Suprapubic skin (tissue), 4 donors: ENCODE results near the gene SLC16A12. TPM values are rescaled to one million over a fixed set of nuclear protein-coding genes. Genes with fewer than 3 reads are reported as not detected.

Experiments used
- DNase-seq, 2 donors: peaks; one replicate each; pipeline ENCODE4 v3.0.0-alpha.2; 2019; ENCODE audit warnings: low spot score in 2 of 2
- H3K27ac ChIP-seq: fragments of 200-600 bp; sonication (generic); one replicate; pipeline ENCODE4 v1.5.1; 2019
- H3K27me3 ChIP-seq: fragments of 200-600 bp; sonication (generic); one replicate; pipeline ENCODE4 v1.5.1; 2019
- H3K36me3 ChIP-seq: fragments of 200-600 bp; sonication (generic); one replicate; pipeline ENCODE4 v1.5.1; 2019
- H3K4me1 ChIP-seq: fragments of 200-600 bp; sonication (generic); one replicate; pipeline ENCODE4 v1.5.1; 2019
- H3K4me3 ChIP-seq: fragments of 200-600 bp; sonication (generic); one replicate; pipeline ENCODE4 v1.5.1; 2019; ENCODE audit warnings: mild to moderate bottlenecking
- H3K9me3 ChIP-seq: fragments of 200-600 bp; sonication (generic); one replicate; pipeline ENCODE4 v1.5.1; 2019
- EP300 ChIP-seq: sonication (generic); formaldehyde crosslinking; IDR thresholded peaks from one replicate; pipeline ENCODE4 v1.6.1; 2017; ENCODE audit warnings: antibody characterized with exemption
- POLR2A ChIP-seq, 2 donors: fragments of 450-650 bp; IDR thresholded peaks; one replicate each; pipeline ENCODE4 v1.6.1; 2017; ENCODE audit warnings: antibody characterized with exemption in 2 of 2, mild to moderate bottlenecking in 2 of 2, moderate library complexity in 2 of 2
- POLR2AphosphoS5 ChIP-seq, 3 donors: sonication (generic); formaldehyde crosslinking; IDR thresholded peaks; one replicate each; pipeline ENCODE4 v1.6.1; 2017; ENCODE audit warnings: antibody characterized with exemption in 3 of 3
- WGBS: methylation state at CpG from one replicate; pipeline ENCODE4 v1.1.5; 2018; 5-methylcytosine and 5-hydroxymethylcytosine counted together
- total RNA-seq, 4 donors: library from RNA; depleted of rRNA; stranded (reverse); fragments of >200 nt; gene quantifications; one replicate each; pipeline ENCODE4 v1.1.0, GENCODE V29; 2016
- TF ChIP-seq, protein P1 (sequence below), 2 donors: fragments of 200-600 bp in 1 of 2; fragments of 450-650 bp in 1 of 2; sonication (generic) in 1 of 2; IDR thresholded peaks; one replicate each; pipeline ENCODE4 v1.5.1; 2016 to 2019; ENCODE audit warnings: antibody characterized with exemption in 2 of 2, mild to moderate bottlenecking in 1 of 2, moderate library complexity in 1 of 2

The SLC16A12 gene
- total RNA-seq, 4 donors from 2014 or later = 0.60 to 1.4 (median 1.0) TPM

- no peaks in the 10 kb centered on the region for H3K9me3 ChIP-seq
- no peak overlapping the region for H3K4me3 ChIP-seq
- no peaks in the 10 kb centered on the region for H3K36me3 ChIP-seq
- TF ChIP-seq POLR2A (IDR thresholded peaks at IDR 0.05) = no peak
- no peak for TF ChIP-seq EP300
- TF ChIP-seq, protein P1, sequence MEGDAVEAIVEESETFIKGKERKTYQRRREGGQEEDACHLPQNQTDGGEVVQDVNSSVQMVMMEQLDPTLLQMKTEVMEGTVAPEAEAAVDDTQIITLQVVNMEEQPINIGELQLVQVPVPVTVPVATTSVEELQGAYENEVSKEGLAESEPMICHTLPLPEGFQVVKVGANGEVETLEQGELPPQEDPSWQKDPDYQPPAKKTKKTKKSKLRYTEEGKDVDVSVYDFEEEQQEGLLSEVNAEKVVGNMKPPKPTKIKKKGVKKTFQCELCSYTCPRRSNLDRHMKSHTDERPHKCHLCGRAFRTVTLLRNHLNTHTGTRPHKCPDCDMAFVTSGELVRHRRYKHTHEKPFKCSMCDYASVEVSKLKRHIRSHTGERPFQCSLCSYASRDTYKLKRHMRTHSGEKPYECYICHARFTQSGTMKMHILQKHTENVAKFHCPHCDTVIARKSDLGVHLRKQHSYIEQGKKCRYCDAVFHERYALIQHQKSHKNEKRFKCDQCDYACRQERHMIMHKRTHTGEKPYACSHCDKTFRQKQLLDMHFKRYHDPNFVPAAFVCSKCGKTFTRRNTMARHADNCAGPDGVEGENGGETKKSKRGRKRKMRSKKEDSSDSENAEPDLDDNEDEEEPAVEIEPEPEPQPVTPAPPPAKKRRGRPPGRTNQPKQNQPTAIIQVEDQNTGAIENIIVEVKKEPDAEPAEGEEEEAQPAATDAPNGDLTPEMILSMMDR (IDR thresholded peaks at IDR 0.05) = no peak
- no peak for TF ChIP-seq POLR2AphosphoS5 (IDR thresholded peaks at IDR 0.05)
- H3K27ac ChIP-seq = no peak overlapping the region
- no peak for DNase-seq
- H3K27me3 ChIP-seq = no peaks in the 10 kb centered on the region
- peaks cover 12% of the 10 kb centered on the region for H3K4me1 ChIP-seq
Observed at GRCh38 chr10:89469517-89469916, 65.9 kb downstream of the SLC16A12 start.

DNA sequence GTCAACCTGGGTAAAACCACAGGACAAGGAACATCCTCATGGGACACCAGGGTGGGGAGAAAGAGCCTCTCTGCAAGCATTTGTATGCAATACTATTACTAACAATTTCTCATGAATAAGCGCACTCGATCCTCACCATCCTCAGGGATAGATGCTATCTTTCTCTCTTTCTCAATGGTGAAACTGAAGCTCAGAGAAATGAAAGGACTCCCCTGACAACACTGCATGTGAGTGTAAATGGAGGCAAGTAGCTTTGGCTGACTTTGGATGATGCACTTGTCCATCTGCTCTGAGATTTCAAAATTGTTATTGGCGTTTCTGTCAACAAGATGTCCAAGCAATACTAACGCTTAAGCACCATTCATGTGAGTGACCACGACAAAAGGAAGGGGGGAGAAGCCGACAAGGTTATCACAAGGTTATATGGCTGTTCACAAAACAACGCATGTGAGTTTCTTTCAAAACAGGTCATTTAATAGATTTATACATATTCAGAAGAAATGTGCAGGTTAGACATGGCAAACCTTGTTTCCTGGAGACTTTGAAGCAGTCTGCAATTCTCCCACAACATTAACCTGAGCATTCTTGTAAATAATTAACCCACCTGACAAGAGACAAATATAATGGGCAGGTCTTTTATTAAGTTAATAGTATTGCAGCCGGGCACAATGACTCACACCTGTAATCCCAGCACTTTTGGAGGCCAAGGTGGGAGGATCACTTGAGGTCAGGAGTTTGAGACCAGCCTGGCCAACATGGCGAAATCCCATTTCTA, 67.0 kb downstream of the SLC16A12 start:
- no peak overlapping the region for H3K27ac ChIP-seq
- TF ChIP-seq POLR2AphosphoS5 (IDR thresholded peaks at IDR 0.05) = no peak
- no peak for TF ChIP-seq POLR2A (IDR thresholded peaks at IDR 0.05)
- TF ChIP-seq, protein P1 (IDR thresholded peaks at IDR 0.05) = no peak
- no peak for TF ChIP-seq EP300
- H3K9me3 ChIP-seq = no peaks in the 10 kb centered on the region
- no peaks in the 10 kb centered on the region for H3K27me3 ChIP-seq
- 90% methylated on average over 9 of the region's 9 CpGs for WGBS
- H3K4me1 ChIP-seq = peaks cover 12% of the 10 kb centered on the region
- DNase-seq = no peak
- H3K4me3 ChIP-seq = no peak overlapping the region
- H3K36me3 ChIP-seq = no peaks in the 10 kb centered on the region

DNA sequence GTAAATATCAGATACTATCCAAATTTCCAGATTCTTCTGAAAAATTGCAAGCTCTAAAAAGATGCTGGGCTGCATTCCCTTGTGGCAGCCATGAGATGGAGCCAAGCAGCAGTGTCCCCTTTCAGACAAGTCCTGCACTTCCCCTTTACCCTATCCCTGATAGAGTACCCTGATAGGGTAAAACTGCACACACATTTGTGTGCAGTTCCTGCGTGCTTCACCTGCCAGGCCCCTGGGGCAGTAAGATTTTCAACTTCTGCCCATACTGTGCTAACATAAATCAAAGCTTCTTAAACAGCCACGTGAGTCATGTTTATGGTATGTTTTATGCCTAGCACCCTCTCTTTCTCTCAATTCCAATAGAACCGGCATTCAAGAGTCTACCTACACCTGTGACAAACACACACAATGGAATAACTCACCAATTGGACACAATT, 68.8 kb downstream of the SLC16A12 start:
- no peak for DNase-seq
- WGBS = 31% methylated on average over 3 of the region's 3 CpGs
- H3K9me3 ChIP-seq = no peaks in the 10 kb centered on the region
- TF ChIP-seq, protein P1 (IDR thresholded peaks at IDR 0.05) = no peak
- TF ChIP-seq POLR2A (IDR thresholded peaks at IDR 0.05) (no peak), EP300 (no peak), POLR2AphosphoS5 (IDR thresholded peaks at IDR 0.05) (no peak)
- H3K36me3 ChIP-seq = no peaks in the 10 kb centered on the region
- no peaks in the 10 kb centered on the region for H3K27me3 ChIP-seq
- no peak overlapping the region for H3K27ac ChIP-seq
- H3K4me3 ChIP-seq = no peak overlapping the region
- peaks cover 12% of the 10 kb centered on the region for H3K4me1 ChIP-seq

GRCh38 chr10:89465196-89465595, 70.2 kb downstream of the SLC16A12 start:
- DNase-seq = no peak
- Histone ChIP-seq H3K4me1 (peaks cover 7% of the 10 kb centered on the region), H3K36me3 (no peaks in the 10 kb centered on the region), H3K27me3 (no peaks in the 10 kb centered on the region), H3K27ac (no peak overlapping the region), H3K9me3 (no peaks in the 10 kb centered on the region), H3K4me3 (no peak overlapping the region)
- no peak for TF ChIP-seq POLR2AphosphoS5 (IDR thresholded peaks at IDR 0.05)
- TF ChIP-seq EP300 = no peak
- TF ChIP-seq POLR2A (IDR thresholded peaks at IDR 0.05) = no peak
- TF ChIP-seq, protein P1 (IDR thresholded peaks at IDR 0.05) = no peak
- WGBS = 64% methylated on average over 2 of the region's 2 CpGs

DNA sequence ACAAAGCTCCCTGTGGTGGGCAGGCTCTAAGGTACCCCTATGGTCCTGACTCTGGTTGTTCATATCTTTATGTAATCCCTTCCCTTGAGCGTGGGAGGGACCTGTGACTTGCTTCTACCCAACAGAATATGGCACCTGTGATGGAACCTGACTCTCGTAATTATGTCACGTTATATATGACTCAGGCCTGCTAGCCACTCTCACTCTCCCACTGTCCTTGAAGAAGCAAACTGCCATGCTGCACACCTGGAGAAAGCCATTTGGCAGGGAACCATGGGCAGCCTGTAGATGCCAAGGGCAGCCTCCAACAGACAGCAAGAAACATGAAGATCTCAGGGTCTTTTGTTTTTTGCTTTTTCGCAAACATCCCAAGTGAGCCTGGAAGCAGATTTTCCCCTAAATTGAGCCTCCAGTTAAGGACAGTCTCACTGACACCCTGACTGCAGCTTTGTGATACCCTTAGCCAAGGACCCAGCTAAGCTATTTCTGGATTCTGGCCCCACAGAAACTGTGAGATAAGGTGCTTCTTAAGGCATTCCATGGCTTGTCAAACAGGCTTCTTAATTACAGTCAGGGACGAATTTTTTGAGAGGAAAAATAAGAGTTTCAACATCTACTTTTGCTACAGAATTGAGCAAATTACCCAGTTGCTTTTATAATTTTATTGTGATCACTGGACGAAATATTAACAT, 71.4 kb downstream of the SLC16A12 start:
- WGBS = 91% methylated on average over 6 of the region's 6 CpGs
- Histone ChIP-seq H3K4me1 (peaks cover 7% of the 10 kb centered on the region), H3K4me3 (no peak overlapping the region), H3K9me3 (no peaks in the 10 kb centered on the region), H3K27me3 (no peaks in the 10 kb centered on the region), H3K27ac (no peak overlapping the region), H3K36me3 (no peaks in the 10 kb centered on the region)
- TF ChIP-seq, protein P1 (IDR thresholded peaks at IDR 0.05) = no peak
- no peak for TF ChIP-seq EP300
- TF ChIP-seq POLR2A (IDR thresholded peaks at IDR 0.05) = no peak
- no peak for TF ChIP-seq POLR2AphosphoS5 (IDR thresholded peaks at IDR 0.05)
- no peak for DNase-seq
